ENCODE data around the gene CELSR1. TPM values are rescaled to one million over a fixed set of nuclear protein-coding genes. Genes with fewer than 3 reads are reported as not detected.

The CELSR1 gene
- total RNA-seq, 1 experiment from 2014 or later: 19.6 TPM

- H3K27ac ChIP-seq (ENCODE audit: low read depth, low read length): no peak overlapping the region
- no peaks in the 10 kb centered on the region; a peak in 1 of 4 replicates for H3K36me3 ChIP-seq (ENCODE audit: control insufficient read depth in 1 of 2, insufficient read depth in 2 of 2, low read length in 2 of 2)
- ATAC-seq (no peak), DNase-seq (ENCODE audit: low read depth, low spot score) (no peak)
- no peak overlapping the region for H3K4me2 ChIP-seq (ENCODE audit: low read length)
- CTCF ChIA-PET: no interaction called here
- H3K9ac ChIP-seq (ENCODE audit: low read length): no peak overlapping the region
- BruUV-seq (replicated peaks): no TSS peak
- H3K9me2 ChIP-seq (ENCODE audit: insufficient read depth): no peaks in the 10 kb centered on the region
- TF ChIP-seq CTCF (IDR thresholded peaks at IDR 0.05 in 2 of 3, conservative IDR thresholded peaks at IDR 0.05 in 1 of 3; ENCODE audit: borderline replicate concordance in 1 of 3, insufficient read depth in 1 of 3, low read depth in 2 of 3, low read length in 2 of 3) (no peak), SIN3A (IDR thresholded peaks at IDR 0.05; ENCODE audit: low read depth) (no peak), ELF1 (IDR thresholded peaks at IDR 0.05; ENCODE audit: borderline replicate concordance, low read depth) (no peak), FOSL1 (IDR thresholded peaks at IDR 0.05; ENCODE audit: low read depth) (no peak), TCF7L2 (IDR thresholded peaks at IDR 0.05; ENCODE audit: borderline replicate concordance, extremely low read depth, insufficient read depth, insufficient read length) (no peak), CBX3 (IDR thresholded peaks at IDR 0.05; ENCODE audit: low read depth) (no peak), POLR2A (IDR thresholded peaks at IDR 0.05; ENCODE audit: borderline replicate concordance, extremely low read depth, insufficient read depth, insufficient read length) (no peak), ZNF274 (IDR thresholded peaks at IDR 0.05; ENCODE audit: low read depth, low read length) (no peak), POLR2AphosphoS5 (IDR thresholded peaks at IDR 0.05; ENCODE audit: low read depth, low read length) (no peak), SP1 (IDR thresholded peaks at IDR 0.05; ENCODE audit: low read depth) (no peak)
- H2AFZ ChIP-seq (ENCODE audit: low read depth, low read length, poor library complexity, severe bottlenecking): no peak overlapping the region
- no peaks in the 10 kb centered on the region for H3K9me3 ChIP-seq (ENCODE audit: control insufficient read depth in 1 of 2, insufficient read depth in 1 of 2, low read depth in 1 of 2, low read length in 2 of 2)
- H3K27me3 ChIP-seq (ENCODE audit: insufficient read depth, low read length): no peaks in the 10 kb centered on the region
- POLR2A ChIA-PET: no interaction called here
- H3K4me3 ChIP-seq (replicated peaks in 1 of 2; ENCODE audit: low read depth in 1 of 2, low read length in 2 of 2): no peak overlapping the region
- H3K4me1 ChIP-seq (ENCODE audit: control insufficient read depth in 1 of 2, insufficient read depth in 2 of 2, low read length in 2 of 2): no peaks in the 10 kb centered on the region
- H4K20me1 ChIP-seq (ENCODE audit: insufficient read depth): no peaks in the 10 kb centered on the region
- intact Hi-C loops (cut with micrococcal nuclease): no loop called here
- H3K79me2 ChIP-seq (ENCODE audit: insufficient read depth, low read length): no peaks in the 10 kb centered on the region
- RAD21 ChIA-PET (ENCODE audit: low non-redundant PET in 1 of 2, low total read pairs in 2 of 2, uncharacterized antibody in 2 of 2, unreplicated experiment in 2 of 2): no interaction called here
Observed at GRCh38 chr22:46439111-46439510, 98.3 kb downstream of the CELSR1 start.
